Erythroblast (primary cell): ENCODE results near the gene COPS7A.

Experiments
- GATA1 ChIP-seq: IDR thresholded peaks from 2 replicates; pipeline ENCODE4 v1.6.1; 2011; ENCODE audit warnings: low read depth, mild to moderate bottlenecking, control low read depth, low read length, moderate library complexity
- POLR2A ChIP-seq: IDR thresholded peaks from 2 replicates; pipeline ENCODE4 v1.6.1; 2011; ENCODE audit warnings: mild to moderate bottlenecking, low read length

DNA sequence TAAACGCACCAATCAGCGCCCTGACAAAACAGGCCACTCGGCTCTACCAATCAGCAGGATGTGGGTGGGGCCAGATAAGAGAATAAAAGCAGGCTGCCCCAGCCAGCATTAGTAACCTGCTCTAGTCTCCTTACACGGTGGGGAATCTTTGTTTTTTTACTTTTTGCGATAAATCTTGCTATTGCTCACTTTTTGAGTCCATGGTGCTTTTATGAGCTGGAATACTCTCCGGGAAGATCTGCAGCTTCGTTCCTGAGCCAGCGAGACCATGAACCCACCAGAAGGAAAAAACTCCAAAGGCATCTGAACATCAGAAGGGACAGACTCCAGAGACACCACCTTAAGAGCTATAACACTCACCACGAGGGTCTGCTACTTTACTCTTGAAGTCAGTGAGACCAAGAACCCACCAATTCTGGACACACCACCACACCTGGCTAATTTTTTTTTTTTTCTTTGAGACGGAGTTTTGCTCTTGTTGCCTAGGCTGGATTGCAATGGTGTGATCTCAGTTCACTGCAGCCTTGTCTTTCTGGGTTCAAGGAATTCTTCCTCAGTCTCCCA, 6.9 kb upstream of the COPS7A start:
- no peak for TF ChIP-seq POLR2A
- no peak for TF ChIP-seq GATA1
